HG03159 (cell line): ENCODE measurements around the gene AMACR.

ENCODE experiments used
- ATAC-seq: cut with Tn5 transposase; IDR thresholded peaks from one replicate; pipeline ENCODE4 v1.9.1; 2021; ENCODE audit warnings: mild to moderate bottlenecking, moderate library complexity; ENCODE audit not compliant: unreplicated experiment

Gene AMACR

DNA sequence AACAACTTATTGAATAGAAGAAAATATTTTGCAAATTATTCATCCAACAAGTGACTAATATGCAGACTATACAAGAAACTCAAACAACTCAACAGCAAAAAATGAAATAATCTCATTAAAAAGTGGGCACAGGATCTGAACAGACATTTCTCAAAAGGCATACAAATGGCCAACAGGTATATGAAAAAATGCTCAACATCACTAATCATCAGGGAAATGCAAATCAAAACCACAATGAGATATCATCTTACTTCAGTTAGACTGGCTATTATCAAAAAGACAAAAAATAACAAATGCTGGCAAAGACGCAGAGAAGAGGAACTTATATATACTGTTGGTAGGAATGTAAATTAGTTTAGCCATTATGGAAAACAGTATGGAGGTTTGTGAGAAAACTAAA lies 1.8 kb upstream of the AMACR start:
- ATAC-seq, result no peak

DNA sequence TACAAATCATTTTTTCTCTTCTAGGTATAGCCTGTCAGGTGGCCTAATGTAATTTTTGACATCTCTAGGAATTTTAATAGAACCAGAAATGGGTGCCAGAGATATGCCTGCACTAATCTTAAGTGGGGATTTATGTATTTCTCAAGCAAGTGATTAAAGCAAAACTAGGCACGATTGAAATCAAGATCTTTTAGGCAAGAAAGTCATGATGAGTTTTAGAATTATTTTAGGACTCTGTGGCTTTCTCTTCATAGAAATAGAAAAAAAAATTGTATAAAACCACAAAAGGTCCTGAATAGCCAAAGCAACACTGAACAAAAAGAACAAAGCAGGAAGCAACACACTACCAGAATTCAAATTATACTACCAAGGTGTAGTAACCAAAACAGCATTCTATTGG lies 952 bp upstream of the AMACR start:
- no peak for ATAC-seq

DNA sequence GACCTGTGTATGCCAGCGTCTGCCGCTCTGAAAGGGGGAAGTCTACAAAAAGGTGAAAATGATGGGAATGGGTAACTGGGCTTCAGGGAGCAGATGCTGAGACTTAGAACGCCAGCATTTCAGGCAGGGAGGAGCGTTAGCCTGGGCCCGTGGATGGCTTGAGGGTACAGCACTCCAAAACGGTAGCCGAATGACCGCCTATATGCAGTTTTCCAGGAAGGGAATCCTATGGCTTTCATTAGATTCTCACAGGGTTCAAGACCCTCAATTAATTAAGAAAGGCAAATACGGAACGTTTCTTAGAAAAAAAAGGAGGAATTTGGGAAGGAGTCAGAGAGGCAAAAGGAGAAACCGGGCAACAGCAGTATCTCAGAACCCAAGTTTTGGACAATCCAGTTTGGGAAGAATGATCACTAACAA lies 639 bp downstream of the AMACR start:
- no peak for ATAC-seq

DNA sequence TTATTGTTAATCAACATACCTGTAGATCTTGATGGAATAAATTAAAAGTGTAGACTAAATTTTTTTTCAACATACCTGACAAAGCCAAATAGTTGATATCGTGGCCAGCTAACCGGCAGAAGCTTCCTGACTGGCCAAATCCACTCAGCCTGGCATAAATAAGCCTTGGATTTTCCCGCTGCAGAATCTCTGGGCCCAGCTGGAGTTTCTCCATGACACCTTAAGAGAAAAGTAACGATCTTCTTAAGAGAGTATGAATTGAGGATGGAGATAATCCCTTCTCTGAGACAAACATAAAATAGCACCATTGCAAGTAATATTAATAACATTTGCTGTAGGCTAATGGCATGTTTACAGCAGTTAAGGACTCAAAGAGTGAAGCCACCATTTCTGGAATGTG lies 2.2 kb downstream of the AMACR start:
- ATAC-seq, result no peak

DNA sequence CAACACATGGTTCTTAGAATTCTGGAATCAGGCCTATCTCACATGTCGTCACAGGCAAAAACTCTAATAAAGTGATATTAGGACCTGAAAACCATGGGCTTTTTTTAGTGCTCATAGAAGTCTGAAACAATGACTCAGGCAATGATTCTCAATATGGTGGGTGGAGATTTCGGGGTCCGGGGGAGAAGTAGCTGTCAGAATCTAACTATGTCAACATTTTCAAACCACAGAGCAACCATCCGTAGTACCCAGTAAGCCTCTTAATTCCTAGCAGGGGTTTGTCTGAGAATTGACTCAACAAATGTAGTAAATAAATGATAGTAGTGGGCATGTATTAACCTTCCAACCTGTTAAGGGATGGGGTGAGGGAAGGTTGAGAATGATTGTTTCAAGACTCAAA lies 2.6 kb downstream of the AMACR start:
- ATAC-seq, result no peak

DNA sequence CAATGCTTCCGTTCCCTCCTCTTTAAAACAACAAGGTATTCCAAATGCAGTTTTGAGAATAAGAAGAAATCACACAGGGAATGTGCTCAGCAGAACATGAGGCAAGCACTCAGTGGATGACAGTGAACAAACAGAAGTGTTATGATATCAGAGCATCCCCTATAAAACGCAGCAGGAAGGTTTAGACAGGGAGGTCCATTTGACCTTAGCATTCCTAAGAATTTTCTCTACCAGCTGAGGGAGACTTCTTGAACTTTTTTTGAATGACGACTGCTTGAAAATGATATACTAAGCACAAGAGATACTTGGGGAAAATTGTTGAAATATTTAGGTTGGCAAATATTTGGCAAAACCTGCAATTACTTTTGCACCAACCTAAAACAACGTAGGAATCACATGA lies 3.9 kb downstream of the AMACR start:
- no peak for ATAC-seq

DNA sequence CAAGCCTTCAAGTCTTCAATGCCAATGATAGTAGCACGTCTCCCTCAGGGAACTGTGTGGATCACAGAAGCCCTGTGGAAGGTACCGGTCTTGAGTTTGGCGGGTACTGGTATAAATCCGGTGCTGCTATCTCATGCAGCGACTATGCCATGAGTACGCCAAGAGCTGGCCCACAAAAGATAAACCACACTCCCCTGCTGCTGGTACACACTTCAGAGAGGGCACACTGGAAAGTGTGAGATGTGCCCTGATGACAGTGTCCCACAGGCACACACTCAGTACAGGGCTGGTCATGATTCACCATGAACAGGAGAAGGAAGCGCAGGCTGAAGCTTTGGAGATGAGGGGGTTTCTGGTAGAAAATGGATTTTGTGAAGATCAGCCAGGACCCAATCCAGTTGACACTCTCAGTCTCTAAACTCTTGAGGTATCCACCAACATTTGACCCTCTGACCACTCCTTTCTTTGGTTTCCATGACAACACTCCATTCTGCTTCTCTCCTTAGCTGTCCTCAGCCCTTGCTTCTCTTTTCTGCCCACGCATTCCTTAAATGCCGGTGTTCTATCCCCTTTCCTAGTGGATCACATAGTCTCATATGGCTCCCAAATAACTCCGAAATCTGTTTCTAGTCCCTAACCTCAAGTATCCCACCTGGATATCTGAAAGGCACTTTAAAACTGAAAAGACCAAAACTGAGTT lies 5.1 kb downstream of the AMACR start:
- no peak for ATAC-seq

DNA sequence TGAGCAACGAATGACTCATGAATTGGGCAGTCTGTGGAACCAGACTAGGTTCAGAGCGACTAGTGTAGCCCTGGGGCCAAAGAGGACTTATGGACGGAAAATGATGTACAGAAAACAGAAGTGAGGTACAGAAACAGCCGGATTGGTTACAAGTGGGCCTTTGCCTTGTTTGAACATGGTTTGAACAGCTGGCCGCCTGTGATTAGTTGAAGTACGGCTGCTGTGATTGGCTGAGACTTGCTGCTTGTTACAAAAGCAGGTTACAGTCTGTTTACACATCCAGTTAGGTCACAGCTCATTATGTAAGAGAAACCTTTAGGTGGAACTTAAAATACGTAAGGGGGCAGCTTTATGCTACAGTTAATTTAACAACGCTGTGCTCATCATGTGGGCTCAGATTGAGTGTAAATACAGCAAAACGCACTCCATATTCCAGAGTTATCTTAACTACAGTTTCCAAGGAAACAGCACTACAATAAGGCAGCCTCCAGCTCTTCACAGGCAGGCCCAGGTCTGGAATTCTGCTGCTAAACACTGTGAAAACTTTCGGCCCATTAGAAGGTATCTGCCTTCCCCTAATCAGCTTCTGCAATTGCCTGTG lies 6.5 kb downstream of the AMACR start:
- no peak for ATAC-seq

DNA sequence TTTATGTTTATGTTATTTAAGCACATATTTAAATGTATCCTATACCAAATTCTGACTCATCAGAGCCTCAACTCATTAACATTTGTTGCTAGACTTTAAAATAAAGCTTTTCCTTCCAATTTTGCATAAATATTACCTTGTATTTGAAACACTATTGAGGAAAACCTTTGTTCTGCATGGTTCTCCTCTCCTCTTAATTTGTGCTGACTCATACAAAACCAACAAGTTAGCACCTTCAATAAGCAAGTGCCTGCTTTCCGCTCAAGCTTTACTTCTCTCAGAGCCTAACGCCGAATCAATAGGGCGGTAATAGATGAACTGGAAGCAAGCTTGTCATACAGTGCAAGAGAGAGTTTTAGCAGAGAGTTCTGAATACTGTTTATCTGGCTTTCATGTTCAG lies 7.9 kb downstream of the AMACR start:
- ATAC-seq, result no peak

DNA sequence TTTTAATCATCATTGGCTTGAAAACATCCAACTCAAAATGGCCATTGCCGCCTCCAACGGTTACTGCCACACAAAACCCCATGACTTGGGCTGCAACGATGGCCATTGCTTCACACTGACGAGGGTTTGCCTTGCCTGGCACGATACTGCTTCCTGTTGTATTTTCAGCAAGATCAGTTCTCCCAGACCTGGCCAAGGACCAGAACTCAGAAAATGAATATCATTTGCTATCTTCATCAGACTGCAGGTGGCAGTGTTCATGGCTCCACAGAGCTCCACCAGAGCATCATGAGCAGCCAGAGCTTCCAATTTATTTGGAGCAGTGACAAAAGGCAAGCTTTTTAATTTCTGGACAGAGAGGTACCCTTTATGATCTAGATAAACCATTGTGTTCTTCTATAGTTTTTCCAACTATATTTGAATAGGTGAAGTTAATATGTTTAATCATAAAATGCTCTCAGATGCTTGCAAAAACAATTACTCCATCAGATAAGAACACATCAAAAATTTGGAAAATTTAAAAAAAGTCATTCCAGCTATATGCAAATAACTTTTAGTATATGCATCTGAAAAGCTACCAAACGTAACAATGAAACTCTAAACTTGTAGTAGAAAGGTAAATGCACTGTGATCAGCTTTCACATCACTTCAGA lies 10.4 kb downstream of the AMACR start:
- peak; percentile 79 for ATAC-seq

DNA sequence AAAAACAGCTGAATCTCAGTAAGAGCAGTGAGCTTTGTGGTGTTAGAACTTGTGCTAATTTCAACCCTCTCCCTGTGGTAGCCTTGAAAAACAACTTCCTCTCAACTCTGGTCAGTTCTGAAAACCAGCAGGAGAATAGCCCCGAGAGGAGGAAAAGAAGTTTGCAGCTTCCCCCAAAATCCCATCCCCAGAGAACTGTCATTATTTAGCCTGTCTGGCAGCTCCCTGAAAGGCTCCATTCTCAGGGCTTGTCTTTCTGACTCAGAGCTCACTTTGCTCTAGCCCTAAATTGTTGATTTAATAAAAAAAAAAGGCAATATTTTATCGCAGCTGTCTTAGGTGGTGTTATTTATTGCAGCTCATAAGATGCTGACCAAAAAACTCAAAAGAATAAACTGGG lies 12.0 kb downstream of the AMACR start:
- ATAC-seq, result no peak

DNA sequence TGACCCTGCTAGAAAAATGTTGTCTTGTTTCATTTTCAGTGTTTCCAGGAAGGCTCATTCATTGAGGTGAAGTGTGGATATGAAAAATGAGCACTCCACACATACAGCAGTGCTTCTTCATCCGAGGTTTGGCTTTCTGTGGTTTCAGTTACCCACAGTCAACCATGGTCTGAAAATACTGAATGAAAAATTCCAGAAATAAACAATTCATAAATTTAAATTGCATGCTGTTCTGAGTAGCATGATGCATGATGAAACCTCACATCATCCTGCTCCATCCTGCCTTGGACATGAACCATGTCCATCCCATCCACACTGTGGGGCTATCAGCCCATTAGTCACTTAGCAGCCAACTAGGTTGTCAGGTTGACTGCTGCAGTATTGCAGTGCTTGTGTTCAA lies 13.0 kb downstream of the AMACR start:
- ATAC-seq, result no peak

DNA sequence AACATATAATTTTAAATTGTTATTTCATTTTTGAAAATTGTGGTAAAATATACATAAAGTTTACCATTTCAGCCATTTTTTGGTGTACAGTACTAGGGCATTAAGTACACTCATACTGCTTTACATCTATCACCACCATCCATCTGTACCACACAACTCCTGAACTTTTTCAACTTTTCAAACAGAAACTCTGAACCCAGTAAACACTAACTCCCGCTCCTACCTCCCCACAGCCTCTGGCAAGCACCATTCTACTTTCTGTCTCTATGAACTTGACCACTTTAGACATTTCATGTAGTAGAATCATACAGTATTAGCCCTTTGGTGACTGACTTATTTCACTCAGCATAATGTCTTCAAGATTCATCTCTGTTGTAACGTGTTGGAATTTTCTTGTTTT lies 15.0 kb downstream of the AMACR start:
- no peak for ATAC-seq

DNA sequence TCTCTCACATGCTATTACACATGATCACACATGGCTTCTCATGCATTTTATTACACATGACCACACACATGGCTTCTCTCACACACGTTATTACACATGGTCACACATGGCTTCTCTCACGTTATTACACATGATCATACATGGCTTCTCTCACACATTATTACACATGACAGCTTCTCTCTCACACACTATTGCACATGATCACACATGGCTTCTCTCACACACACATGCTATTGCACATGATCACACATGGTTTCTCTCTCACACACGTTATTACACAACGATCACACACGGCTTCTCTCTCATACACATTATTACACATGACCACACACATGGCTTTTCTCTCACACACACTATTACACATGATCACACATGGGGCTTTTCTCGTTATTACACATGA lies 22.4 kb downstream of the AMACR start:
- ATAC-seq, result no peak

DNA sequence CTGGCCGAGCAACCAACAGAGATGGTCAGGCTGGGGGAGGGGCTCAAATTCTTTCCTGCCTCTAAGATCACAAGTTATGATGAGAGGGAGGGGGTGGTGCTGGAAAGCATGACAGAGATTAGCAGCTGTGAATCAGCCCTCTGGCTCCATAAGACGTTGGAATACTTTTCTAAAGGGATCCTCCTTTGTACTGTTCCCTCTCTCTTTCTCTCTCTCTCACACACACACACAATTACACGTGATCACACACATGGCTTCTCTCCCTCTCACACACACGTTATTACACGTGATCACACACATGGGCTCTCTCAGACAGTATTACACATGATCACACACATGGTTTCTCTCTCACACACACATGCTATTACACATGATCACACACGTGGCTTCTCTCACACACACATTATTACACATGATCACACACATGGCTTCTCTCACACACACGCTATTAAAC lies 23.2 kb downstream of the AMACR start, which contains the start of gene SLC45A2:
Gene SLC45A2 (minus strand): TSS at position 23 of the 454 bp plus-strand sequence. CDS start 110 bp downstream, outside the sequence.
- ATAC-seq, result no peak

DNA sequence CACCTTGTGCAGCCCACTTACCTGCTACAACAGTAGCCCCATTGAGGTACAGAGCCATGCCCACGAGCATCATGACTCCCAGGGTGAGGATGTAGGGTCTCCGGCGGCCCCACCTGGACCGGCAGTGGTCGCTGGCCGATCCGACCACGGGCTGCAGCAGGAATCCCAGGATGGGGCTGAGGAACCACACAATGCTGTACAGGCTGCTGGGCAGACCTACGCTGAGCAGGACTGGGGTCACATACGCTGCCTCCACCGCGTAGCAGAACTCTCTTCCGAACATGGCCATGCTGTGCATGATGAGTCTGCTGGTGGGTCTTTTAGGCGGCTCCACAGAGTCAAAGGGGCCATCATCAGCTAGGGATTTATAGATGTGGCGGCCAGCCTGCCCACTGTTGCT lies 23.7 kb downstream of the AMACR start:
- ATAC-seq, result no peak

DNA sequence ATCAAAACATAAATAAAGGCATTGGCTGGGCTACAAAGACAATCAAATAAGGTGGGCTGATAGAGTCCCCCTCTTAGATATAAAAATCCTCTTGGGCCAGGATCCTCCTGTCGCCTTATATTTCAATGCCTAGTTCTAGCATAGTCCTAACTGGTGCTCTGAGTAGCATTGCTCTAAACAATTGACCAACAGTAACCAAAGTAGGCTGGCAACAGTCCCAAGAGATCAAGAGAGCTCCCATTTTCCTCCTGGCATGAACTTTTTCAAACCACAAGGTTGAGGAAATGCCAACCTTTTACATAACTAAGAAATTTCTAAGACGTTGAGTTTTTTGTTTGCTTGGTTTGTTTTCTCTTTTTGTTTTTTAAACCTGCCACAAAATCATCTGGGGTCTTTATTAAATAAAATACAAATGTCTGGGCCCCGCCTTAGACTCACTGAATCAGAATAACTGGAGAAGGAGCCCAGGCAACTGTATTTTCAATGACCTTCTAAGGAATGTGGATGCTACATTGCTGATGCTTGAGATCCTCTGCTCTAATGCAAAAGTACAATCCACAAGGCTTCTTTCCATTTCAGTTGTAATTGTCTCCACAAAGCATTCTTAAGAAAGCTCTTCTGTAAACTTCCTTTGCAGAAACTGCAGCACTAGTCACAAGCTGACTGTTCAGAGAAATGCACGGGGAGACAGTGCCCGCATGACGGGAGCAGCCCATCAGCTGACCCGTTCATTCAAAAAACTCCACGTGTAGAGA lies 26.3 kb downstream of the AMACR start:
- ATAC-seq, result no peak

DNA sequence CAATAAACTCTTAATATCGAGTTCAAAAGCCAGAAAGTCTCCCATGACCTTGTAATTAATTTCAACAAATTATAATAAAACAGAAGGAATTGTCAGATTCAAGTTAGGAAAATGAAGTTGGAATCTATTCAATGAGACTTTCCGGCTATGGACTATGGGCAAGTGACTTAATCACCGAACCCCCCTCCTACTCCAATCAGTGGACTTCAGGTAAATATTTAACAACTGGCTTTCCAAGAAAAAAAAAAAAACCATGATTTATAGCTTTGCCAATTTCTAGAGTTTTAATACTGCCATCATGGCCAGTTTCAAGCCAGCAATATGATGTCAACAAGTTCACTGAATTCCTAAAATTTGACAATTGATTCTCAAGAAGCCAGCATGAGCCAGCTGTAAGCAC lies 27.8 kb downstream of the AMACR start:
- no peak for ATAC-seq

DNA sequence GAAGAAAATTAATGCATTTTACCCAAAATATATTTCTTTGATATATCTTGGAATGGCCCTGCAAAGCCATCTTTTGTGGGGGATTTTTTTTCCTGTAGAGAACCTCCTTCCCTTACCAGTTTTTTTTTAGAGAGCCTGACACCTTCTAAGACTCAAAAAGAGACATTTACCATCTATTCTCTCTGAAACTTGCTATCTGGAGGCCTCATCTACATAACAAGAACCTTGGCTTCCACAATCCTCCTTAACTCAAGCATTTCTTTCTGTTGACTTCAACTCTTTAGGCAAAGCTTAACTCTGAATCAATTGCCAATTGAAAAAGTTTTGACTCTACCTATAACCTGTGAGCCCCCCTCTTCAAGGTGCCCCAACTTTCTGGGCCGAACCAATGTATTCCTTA lies 29.5 kb downstream of the AMACR start:
- ATAC-seq, result no peak

DNA sequence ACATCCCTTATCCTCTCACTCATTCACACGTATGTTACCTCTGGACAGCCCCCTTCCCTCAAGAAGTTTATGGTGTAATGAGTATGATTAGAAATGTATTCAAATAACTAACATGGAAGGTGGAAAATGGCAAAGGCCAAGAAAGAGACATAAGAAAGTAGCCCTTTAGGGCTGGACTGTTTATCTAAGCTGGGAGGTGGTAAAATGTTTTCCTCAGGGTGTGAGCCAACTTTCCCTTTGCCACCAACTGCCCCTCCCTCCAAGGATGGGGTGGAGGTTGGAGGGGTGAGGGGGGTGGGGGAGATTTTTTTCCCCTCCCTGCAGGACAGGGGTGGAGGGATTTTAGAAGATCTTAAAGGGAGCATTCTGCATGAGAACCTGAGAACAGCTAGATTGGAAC lies 31.5 kb downstream of the AMACR start:
- no peak for ATAC-seq

DNA sequence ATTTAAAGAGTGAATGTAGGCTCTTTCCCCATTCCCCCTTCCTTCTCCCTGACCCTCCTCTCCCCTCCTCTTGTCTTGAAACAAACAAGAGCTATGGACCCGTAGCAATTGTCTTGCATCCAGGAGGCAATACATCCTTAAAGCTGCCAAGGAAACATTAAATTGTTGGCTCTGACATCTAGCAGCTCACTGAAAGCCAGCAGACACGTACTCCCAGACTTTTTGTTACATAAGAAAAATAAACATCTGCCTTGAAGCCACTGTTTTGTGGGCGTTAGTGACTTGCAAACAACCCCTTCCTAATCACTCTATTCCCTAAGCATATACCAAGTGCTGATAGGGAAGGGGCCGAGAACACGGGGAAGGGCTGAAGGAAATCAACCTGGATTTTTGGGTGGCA lies 32.0 kb downstream of the AMACR start:
- ATAC-seq, result no peak

DNA sequence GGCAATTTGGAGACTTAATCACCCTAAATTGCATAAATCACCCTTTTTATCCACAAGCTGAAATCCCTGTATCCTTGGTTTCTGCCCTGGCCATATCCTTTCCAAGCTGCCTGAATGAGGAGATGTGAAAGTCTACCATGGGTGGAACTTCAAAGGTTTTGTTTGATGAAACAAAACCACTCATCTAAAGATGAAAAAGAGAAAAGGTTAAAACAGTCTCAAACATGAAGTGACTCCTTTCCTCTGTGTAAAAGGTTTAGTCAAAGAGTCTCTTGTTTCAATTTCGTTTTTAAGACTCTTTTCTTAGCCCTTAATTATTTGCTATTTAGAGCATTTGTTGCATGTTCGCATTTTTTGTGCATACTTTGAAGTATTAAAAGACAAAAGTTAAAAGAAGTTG lies 34.6 kb downstream of the AMACR start:
- no peak for ATAC-seq
